ENCODE measurements around the gene EFCAB8. TPM values are rescaled to one million over a fixed set of nuclear protein-coding genes. Genes with fewer than 3 reads are reported as not detected.

Gene EFCAB8
- total and polyA plus RNA-seq, 4 donors: 0.08 to 0.83 (median 0.46) TPM

GRCh38 chr20:32980990-32981389 lies 122.3 kb downstream of the EFCAB8 start:
- Histone ChIP-seq H3K27me3 (ENCODE audit: control insufficient read depth in 3 of 3, insufficient read depth in 3 of 3, low read length in 2 of 3) (peaks cover 0 to 3% (median 0%) of the 10 kb centered on the region in 3 donors), H3K9ac (ENCODE audit: insufficient read depth in 1 of 2, low read length in 2 of 2) (no peak overlapping the region), H3K27ac (ENCODE audit: low read depth in 1 of 2, low read length in 1 of 2) (no peak overlapping the region), H3K36me3 (ENCODE audit: control insufficient read depth in 4 of 4, insufficient read depth in 4 of 4, low read length in 4 of 4) (no peaks in the 10 kb centered on the region), H3K4me1 (ENCODE audit: control insufficient read depth in 5 of 5, insufficient read depth in 5 of 5, low read length in 5 of 5) (peaks cover 0 to 6% (median 0%) of the 10 kb centered on the region in 5 donors), H3K4me3 (no peak overlapping the region), H3K9me3 (ENCODE audit: control insufficient read depth in 4 of 4, insufficient read depth in 3 of 4, low read length in 3 of 4) (peaks cover 0 to 3% (median 0%) of the 10 kb centered on the region in 4 donors)
- no peak for TF ChIP-seq CTCF (IDR thresholded peaks at IDR 0.05; ENCODE audit: control extremely low read depth, extremely low read depth)
- no peak for ATAC-seq (ENCODE audit: insufficient read depth, low FRiP score)
- WGBS, 2 donors: 91 to 95% methylated on average over 6 of the region's 6 CpGs
- no peak for DNase-seq

GRCh38 chr20:32982617-32983458 lies 124.1 kb downstream of the EFCAB8 start:
- peaks cover 0 to 6% (median 0%) of the 10 kb centered on the region in 5 donors for H3K4me1 ChIP-seq (ENCODE audit: control insufficient read depth in 5 of 5, insufficient read depth in 5 of 5, low read length in 5 of 5)
- H3K9me3 ChIP-seq (ENCODE audit: control insufficient read depth in 4 of 4, insufficient read depth in 3 of 4, low read length in 3 of 4): no peaks in the 10 kb centered on the region
- peak in 1 of 3 donors; percentile 29 for DNase-seq
- H3K4me3 ChIP-seq: no peak overlapping the region
- TF ChIP-seq CTCF (IDR thresholded peaks at IDR 0.05; ENCODE audit: control extremely low read depth, extremely low read depth): no peak
- WGBS, 2 donors: 51 to 83% methylated on average over 10 of the region's 10 CpGs
- ATAC-seq (ENCODE audit: insufficient read depth, low FRiP score): no peak
- H3K27me3 ChIP-seq (ENCODE audit: control insufficient read depth in 3 of 3, insufficient read depth in 3 of 3, low read length in 2 of 3): peaks cover 0 to 3% (median 0%) of the 10 kb centered on the region in 3 donors
- H3K27ac ChIP-seq (ENCODE audit: low read depth in 1 of 2, low read length in 1 of 2): peak overlapping the region in 1 of 2 donors; percentile 30
- no peak overlapping the region for H3K9ac ChIP-seq (ENCODE audit: insufficient read depth in 1 of 2, low read length in 2 of 2)
- H3K36me3 ChIP-seq (ENCODE audit: control insufficient read depth in 4 of 4, insufficient read depth in 4 of 4, low read length in 4 of 4): no peaks in the 10 kb centered on the region

- 87 to 91% methylated on average over 12 of the region's 12 CpGs for WGBS, 2 donors
These were observed 124.9 kb downstream of the EFCAB8 start for GRCh38 chr20:32983459-32984112.

More at GRCh38 chr20:32983459-32984112, 124.9 kb downstream of the EFCAB8 start:
- Histone ChIP-seq H3K36me3 (ENCODE audit: control insufficient read depth in 4 of 4, insufficient read depth in 4 of 4, low read length in 4 of 4) (no peaks in the 10 kb centered on the region), H3K9ac (ENCODE audit: insufficient read depth in 1 of 2, low read length in 2 of 2) (no peak overlapping the region), H3K9me3 (ENCODE audit: control insufficient read depth in 4 of 4, insufficient read depth in 3 of 4, low read length in 3 of 4) (no peaks in the 10 kb centered on the region), H3K4me3 (no peak overlapping the region), H3K4me1 (ENCODE audit: control insufficient read depth in 5 of 5, insufficient read depth in 5 of 5, low read length in 5 of 5) (peaks cover 0 to 6% (median 0%) of the 10 kb centered on the region in 5 donors), H3K27ac (ENCODE audit: low read depth in 1 of 2, low read length in 1 of 2) (peak overlapping the region in 1 of 2 donors; percentile 30), H3K27me3 (ENCODE audit: control insufficient read depth in 3 of 3, insufficient read depth in 3 of 3, low read length in 2 of 3) (peaks cover 0 to 3% (median 0%) of the 10 kb centered on the region in 3 donors)
- TF ChIP-seq CTCF (IDR thresholded peaks at IDR 0.05; ENCODE audit: control extremely low read depth, extremely low read depth): no peak
- ATAC-seq (ENCODE audit: insufficient read depth, low FRiP score) (no peak), DNase-seq (no peak)
